HCT116 (cell line): ENCODE data around the gene FRMD4A. TPM values are rescaled to one million over a fixed set of nuclear protein-coding genes. Genes with fewer than 3 reads are reported as not detected.

Source experiments
- ATAC-seq: fragments of 200-7000 bp; cut with Tn5 transposase; 2 replicates; pipeline ENCODE4 v1.9.1; 2020; ENCODE audit warnings: mild to moderate bottlenecking, moderate library complexity
- BruUV-seq: library from RNA; stranded (reverse); fragments of 400-500 nt; replicated peaks from 2 replicates; lab custom pipeline; 2021; lab: Mats Ljungman, UMichigan
- CTCF ChIA-PET: fragments of 300-600 bp; sonication (Branson Sonifier 250); formaldehyde crosslinking; loops from one replicate; lab custom pipeline; 2021; ENCODE audit warnings: antibody characterized with exemption; lab: Charles Lee
- POLR2A ChIA-PET: fragments of 300-600, 350-600 bp; sonication (Branson Sonifier 250); formaldehyde crosslinking; loops from one replicate; lab custom pipeline; 2021; ENCODE audit warnings: antibody characterized with exemption; lab: Charles Lee
- RAD21 ChIA-PET, 2 experiments: fragments of 300-600 bp; sonication (Branson Sonifier 250); formaldehyde crosslinking; loops; one replicate each; lab custom pipeline; 2023; ENCODE audit warnings: low total read pairs in 2 of 2; ENCODE audit not compliant: uncharacterized antibody in 2 of 2, unreplicated experiment in 2 of 2, low non-redundant PET in 1 of 2; lab: Charles Lee
- DNase-seq: peaks from one replicate; pipeline ENCODE4 v3.0.0-alpha.2; 2010; ENCODE audit warnings: low read depth, low spot score
- H2AFZ ChIP-seq: fragments of 200-600 bp; shearing (Covaris generic), sonication (generic); 2 replicates; pipeline ENCODE4 v1.6.1; 2017; ENCODE audit warnings: low read depth, mixed run types, mixed read lengths, antibody characterized with exemption, low read length; ENCODE audit not compliant: poor library complexity, severe bottlenecking
- H3K27ac ChIP-seq: 2 replicates; pipeline ENCODE4 v1.5.1; 2012; ENCODE audit warnings: low read depth, low read length
- H3K27me3 ChIP-seq: fragments of 200-600 bp; sonication (generic); 2 replicates; pipeline ENCODE4 v1.6.1; 2016; ENCODE audit warnings: mixed run types, low read length, mixed read lengths; ENCODE audit not compliant: insufficient read depth
- H3K36me3 ChIP-seq, 2 experiments: fragments of 200-500 bp in 1 of 2; fragments of 200-600 bp in 1 of 2; sonication (Bioruptor generic) in 1 of 2; sonication (generic) in 1 of 2; 2 replicates each; pipeline versions ENCODE4 v1.5.1 to v1.6.1; 2014 to 2016; ENCODE audit warnings: low read length in 2 of 2, inconsistent platforms in 1 of 2, mixed read lengths in 1 of 2, mixed run types in 1 of 2; ENCODE audit not compliant: insufficient read depth in 2 of 2, control insufficient read depth in 1 of 2
- H3K4me1 ChIP-seq, 2 experiments: fragments of 200-600 bp in 1 of 2; sonication (generic) in 1 of 2; 2 replicates each; pipeline versions ENCODE4 v1.5.1 to v1.6.1; 2012 to 2017; ENCODE audit warnings: low read length in 2 of 2, inconsistent platforms in 1 of 2, mild to moderate bottlenecking in 1 of 2, mixed read lengths in 1 of 2, mixed run types in 1 of 2, moderate library complexity in 1 of 2; ENCODE audit not compliant: insufficient read depth in 2 of 2, control insufficient read depth in 1 of 2
- H3K4me2 ChIP-seq: fragments of 200-600 bp; sonication (generic); 2 replicates; pipeline ENCODE4 v1.6.1; 2017; ENCODE audit warnings: mixed run types, low read length, mixed read lengths
- H3K4me3 ChIP-seq, 2 experiments: fragments of 200-600 bp in 1 of 2; sonication (generic) in 1 of 2; replicated peaks in 1 of 2; 2 replicates each; pipeline ENCODE4 v1.5.1; 2011 to 2016; ENCODE audit warnings: low read length in 2 of 2, control low read depth in 1 of 2, low read depth in 1 of 2, mild to moderate bottlenecking in 1 of 2, mixed read lengths in 1 of 2, mixed run types in 1 of 2
- H3K79me2 ChIP-seq: fragments of 200-600 bp; sonication (generic); 2 replicates; pipeline ENCODE4 v1.6.1; 2017; ENCODE audit warnings: mild to moderate bottlenecking, mixed run types, low read length, moderate library complexity, mixed read lengths; ENCODE audit not compliant: insufficient read depth
- H3K9ac ChIP-seq: fragments of 200-600 bp; sonication (generic); 2 replicates; pipeline ENCODE4 v1.6.1; 2016; ENCODE audit warnings: low read length, mixed read lengths
- H3K9me2 ChIP-seq: fragments of 200-600 bp; sonication (generic), shearing (Covaris generic); 2 replicates; pipeline ENCODE4 v1.6.1; 2017; ENCODE audit warnings: mixed run types, mild to moderate bottlenecking, moderate library complexity; ENCODE audit not compliant: insufficient read depth
- H3K9me3 ChIP-seq, 2 experiments: fragments of 200-500 bp in 1 of 2; fragments of 200-600 bp in 1 of 2; sonication (Bioruptor generic) in 1 of 2; sonication (generic) in 1 of 2; 2 replicates each; pipeline ENCODE4 v1.6.1; 2014 to 2017; ENCODE audit warnings: low read length in 2 of 2, mixed read lengths in 2 of 2, inconsistent platforms in 1 of 2, low read depth in 1 of 2, mild to moderate bottlenecking in 1 of 2, mixed run types in 1 of 2, moderate library complexity in 1 of 2; ENCODE audit not compliant: control insufficient read depth in 1 of 2, insufficient read depth in 1 of 2
- H4K20me1 ChIP-seq: fragments of 200-600 bp; sonication (generic), shearing (Covaris generic); 2 replicates; pipeline ENCODE4 v1.6.1; 2017; ENCODE audit warnings: mixed run types, mild to moderate bottlenecking, moderate library complexity; ENCODE audit not compliant: insufficient read depth
- EGR1 ChIP-seq: IDR thresholded peaks from 2 replicates; pipeline ENCODE4 v1.6.1; 2012; ENCODE audit warnings: low read depth
- POLR2A ChIP-seq: IDR thresholded peaks from 2 replicates; pipeline ENCODE4 v1.7.0; 2011; ENCODE audit warnings: borderline replicate concordance; ENCODE audit not compliant: insufficient read depth, insufficient read length; ENCODE audit errors: extremely low read depth
- POLR2AphosphoS5 ChIP-seq: IDR thresholded peaks from 2 replicates; pipeline ENCODE4 v1.6.1; 2011; ENCODE audit warnings: mild to moderate bottlenecking, low read depth, low read length, moderate library complexity
- RAD21 ChIP-seq: IDR thresholded peaks from 2 replicates; pipeline ENCODE4 v1.6.1; 2012; ENCODE audit warnings: low read depth, mild to moderate bottlenecking
- SP1 ChIP-seq: IDR thresholded peaks from 2 replicates; pipeline ENCODE4 v1.6.1; 2012; ENCODE audit warnings: low read depth
- SRF ChIP-seq: IDR thresholded peaks from 2 replicates; pipeline ENCODE4 v1.6.1; 2012; ENCODE audit warnings: low read depth
- YY1 ChIP-seq: IDR thresholded peaks from 2 replicates; pipeline ENCODE4 v1.6.1; 2011; ENCODE audit warnings: low read length, low read depth, moderate library complexity, mild to moderate bottlenecking; ENCODE audit not compliant: insufficient replicate concordance; ENCODE audit errors: extremely low read depth
- ZBTB33 ChIP-seq: IDR thresholded peaks from 2 replicates; pipeline ENCODE4 v1.6.1; 2011; ENCODE audit warnings: mild to moderate bottlenecking, low read length, moderate library complexity; ENCODE audit not compliant: insufficient replicate concordance; ENCODE audit errors: extremely low read depth
- ZNF274 ChIP-seq: fragments of 200-500 bp; sonication (Bioruptor generic); IDR thresholded peaks from 2 replicates; pipeline ENCODE4 v1.6.1; 2014; ENCODE audit warnings: mild to moderate bottlenecking, low read depth, low read length, inconsistent platforms
- intact Hi-C: fragments of 100-400 bp; cut with micrococcal nuclease; formaldehyde crosslinking; loops from 2 replicates; pipeline ENCODE4 v1.10.0; 2022
- total RNA-seq: library from RNA; stranded (reverse); gene quantifications from one replicate; pipeline ENCODE4 v1.2.1, GENCODE V29; 2021; ENCODE audit not compliant: unreplicated experiment
- TF ChIP-seq, protein P1 (sequence below): IDR thresholded peaks from 2 replicates; pipeline ENCODE4 v1.6.1; 2012; ENCODE audit warnings: low read depth
- TF ChIP-seq, protein P2 (sequence below), 3 experiments: fragments of 200-600 bp in 1 of 3; sonication (generic) in 1 of 3; IDR thresholded peaks in 2 of 3; conservative IDR thresholded peaks in 1 of 3; 2 replicates each; pipeline ENCODE4 v1.5.1; 2012 to 2017; ENCODE audit warnings: low read depth in 2 of 3, low read length in 2 of 3, antibody characterized with exemption in 1 of 3, borderline replicate concordance in 1 of 3, control low read depth in 1 of 3, mild to moderate bottlenecking in 1 of 3, mixed read lengths in 1 of 3, mixed run types in 1 of 3, moderate library complexity in 1 of 3; ENCODE audit not compliant: insufficient read depth in 1 of 3
- TF ChIP-seq, protein P3 (sequence below): IDR thresholded peaks from 2 replicates; pipeline ENCODE4 v1.6.1; 2012

Gene FRMD4A
- total RNA-seq, 1 experiment from 2014 or later: 0.20 TPM

DNA sequence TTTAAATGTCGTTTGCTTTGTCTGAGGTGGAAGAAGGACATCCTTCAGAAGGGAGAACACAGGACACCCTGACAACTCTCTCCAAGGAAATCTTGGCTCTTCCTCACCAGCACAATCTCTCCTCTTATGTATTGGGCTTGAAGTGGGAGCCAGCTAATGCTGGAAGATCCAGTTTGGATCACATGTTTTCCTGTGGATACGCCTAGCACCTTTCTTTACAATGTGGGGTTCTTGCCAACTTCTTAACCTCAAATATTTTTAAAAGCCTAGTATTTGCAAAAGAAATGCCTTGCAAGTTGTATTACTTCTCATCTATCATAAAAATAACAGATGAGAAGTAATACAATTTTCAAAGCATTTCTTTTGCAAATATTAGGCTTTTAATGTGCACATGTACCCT lies 76.4 kb downstream of the FRMD4A start:
- POLR2A ChIA-PET: interaction anchor here (1.5 kb wide), 1 partner anchor 9 kb away, joined by 6 read pairs; no protein-coding TSS in a partner anchor
- Histone ChIP-seq H4K20me1 (no peaks in the 10 kb centered on the region), H3K36me3 (no peaks in the 10 kb centered on the region), H2AFZ (no peak overlapping the region), H3K27me3 (peaks cover 38% of the 10 kb centered on the region), H3K79me2 (no peaks in the 10 kb centered on the region), H3K4me1 (no peaks in the 10 kb centered on the region), H3K4me3 (no peak overlapping the region), H3K4me2 (no peak overlapping the region), H3K9ac (no peak overlapping the region), H3K9me3 (peaks cover 3 to 6% of the 10 kb centered on the region in 2 experiments; a peak in 1 of 4 replicates), H3K27ac (no peak overlapping the region), H3K9me2 (no peaks in the 10 kb centered on the region)
- CTCF ChIA-PET: no interaction called here
- TF ChIP-seq SP1: no peak
- no peak for TF ChIP-seq ZNF274
- TF ChIP-seq EGR1: no peak
- intact Hi-C loops: no loop called here
- BruUV-seq: no TSS peak
- ATAC-seq (no peak), DNase-seq (no peak)
- RAD21 ChIA-PET: no interaction called here

DNA sequence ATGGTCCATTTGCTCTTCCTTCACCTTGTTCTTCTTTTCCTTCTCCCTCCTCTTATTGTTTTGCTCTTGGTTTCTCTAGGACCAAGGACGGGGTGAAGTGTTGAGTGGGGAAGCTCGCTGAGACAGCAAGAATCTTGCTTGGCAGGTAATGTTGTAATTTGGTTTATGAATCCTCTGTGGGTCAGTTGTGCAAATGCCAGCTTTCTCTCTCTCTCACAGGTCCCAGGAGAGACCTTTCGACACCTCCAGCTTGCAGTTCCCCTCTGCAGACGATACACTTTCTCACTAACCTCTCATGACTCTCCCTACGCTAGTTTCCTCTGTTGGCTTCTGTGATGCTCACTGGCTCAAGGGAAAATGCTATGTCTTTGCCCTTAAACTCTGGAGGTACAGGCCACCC lies 77.0 kb downstream of the FRMD4A start:
- Histone ChIP-seq H3K27me3 (peaks cover 35% of the 10 kb centered on the region), H3K79me2 (no peaks in the 10 kb centered on the region), H4K20me1 (no peaks in the 10 kb centered on the region), H3K9ac (no peak overlapping the region), H3K9me3 (peaks cover 3 to 6% of the 10 kb centered on the region in 2 experiments; a peak in 1 of 4 replicates), H3K4me2 (no peak overlapping the region), H3K36me3 (no peaks in the 10 kb centered on the region), H3K27ac (no peak overlapping the region), H2AFZ (no peak overlapping the region), H3K4me3 (no peak overlapping the region), H3K9me2 (no peaks in the 10 kb centered on the region), H3K4me1 (no peaks in the 10 kb centered on the region)
- no peak for DNase-seq
- CTCF ChIA-PET: no interaction called here
- intact Hi-C loops: no loop called here
- POLR2A ChIA-PET: no interaction called here
- ATAC-seq: no peak
- RAD21 ChIA-PET: no interaction called here
- BruUV-seq: no TSS peak
- TF ChIP-seq, protein P1, sequence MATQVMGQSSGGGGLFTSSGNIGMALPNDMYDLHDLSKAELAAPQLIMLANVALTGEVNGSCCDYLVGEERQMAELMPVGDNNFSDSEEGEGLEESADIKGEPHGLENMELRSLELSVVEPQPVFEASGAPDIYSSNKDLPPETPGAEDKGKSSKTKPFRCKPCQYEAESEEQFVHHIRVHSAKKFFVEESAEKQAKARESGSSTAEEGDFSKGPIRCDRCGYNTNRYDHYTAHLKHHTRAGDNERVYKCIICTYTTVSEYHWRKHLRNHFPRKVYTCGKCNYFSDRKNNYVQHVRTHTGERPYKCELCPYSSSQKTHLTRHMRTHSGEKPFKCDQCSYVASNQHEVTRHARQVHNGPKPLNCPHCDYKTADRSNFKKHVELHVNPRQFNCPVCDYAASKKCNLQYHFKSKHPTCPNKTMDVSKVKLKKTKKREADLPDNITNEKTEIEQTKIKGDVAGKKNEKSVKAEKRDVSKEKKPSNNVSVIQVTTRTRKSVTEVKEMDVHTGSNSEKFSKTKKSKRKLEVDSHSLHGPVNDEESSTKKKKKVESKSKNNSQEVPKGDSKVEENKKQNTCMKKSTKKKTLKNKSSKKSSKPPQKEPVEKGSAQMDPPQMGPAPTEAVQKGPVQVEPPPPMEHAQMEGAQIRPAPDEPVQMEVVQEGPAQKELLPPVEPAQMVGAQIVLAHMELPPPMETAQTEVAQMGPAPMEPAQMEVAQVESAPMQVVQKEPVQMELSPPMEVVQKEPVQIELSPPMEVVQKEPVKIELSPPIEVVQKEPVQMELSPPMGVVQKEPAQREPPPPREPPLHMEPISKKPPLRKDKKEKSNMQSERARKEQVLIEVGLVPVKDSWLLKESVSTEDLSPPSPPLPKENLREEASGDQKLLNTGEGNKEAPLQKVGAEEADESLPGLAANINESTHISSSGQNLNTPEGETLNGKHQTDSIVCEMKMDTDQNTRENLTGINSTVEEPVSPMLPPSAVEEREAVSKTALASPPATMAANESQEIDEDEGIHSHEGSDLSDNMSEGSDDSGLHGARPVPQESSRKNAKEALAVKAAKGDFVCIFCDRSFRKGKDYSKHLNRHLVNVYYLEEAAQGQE: no peak
- no peak for TF ChIP-seq EGR1
- no peak for TF ChIP-seq SRF
- no peak for TF ChIP-seq POLR2AphosphoS5
- TF ChIP-seq, protein P2, sequence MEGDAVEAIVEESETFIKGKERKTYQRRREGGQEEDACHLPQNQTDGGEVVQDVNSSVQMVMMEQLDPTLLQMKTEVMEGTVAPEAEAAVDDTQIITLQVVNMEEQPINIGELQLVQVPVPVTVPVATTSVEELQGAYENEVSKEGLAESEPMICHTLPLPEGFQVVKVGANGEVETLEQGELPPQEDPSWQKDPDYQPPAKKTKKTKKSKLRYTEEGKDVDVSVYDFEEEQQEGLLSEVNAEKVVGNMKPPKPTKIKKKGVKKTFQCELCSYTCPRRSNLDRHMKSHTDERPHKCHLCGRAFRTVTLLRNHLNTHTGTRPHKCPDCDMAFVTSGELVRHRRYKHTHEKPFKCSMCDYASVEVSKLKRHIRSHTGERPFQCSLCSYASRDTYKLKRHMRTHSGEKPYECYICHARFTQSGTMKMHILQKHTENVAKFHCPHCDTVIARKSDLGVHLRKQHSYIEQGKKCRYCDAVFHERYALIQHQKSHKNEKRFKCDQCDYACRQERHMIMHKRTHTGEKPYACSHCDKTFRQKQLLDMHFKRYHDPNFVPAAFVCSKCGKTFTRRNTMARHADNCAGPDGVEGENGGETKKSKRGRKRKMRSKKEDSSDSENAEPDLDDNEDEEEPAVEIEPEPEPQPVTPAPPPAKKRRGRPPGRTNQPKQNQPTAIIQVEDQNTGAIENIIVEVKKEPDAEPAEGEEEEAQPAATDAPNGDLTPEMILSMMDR (IDR thresholded peaks at IDR 0.05 in 2 of 3, conservative IDR thresholded peaks at IDR 0.05 in 1 of 3; ENCODE audit: borderline replicate concordance in 1 of 3, insufficient read depth in 1 of 3, low read depth in 2 of 3, low read length in 2 of 3): no peak
- TF ChIP-seq, protein P3, sequence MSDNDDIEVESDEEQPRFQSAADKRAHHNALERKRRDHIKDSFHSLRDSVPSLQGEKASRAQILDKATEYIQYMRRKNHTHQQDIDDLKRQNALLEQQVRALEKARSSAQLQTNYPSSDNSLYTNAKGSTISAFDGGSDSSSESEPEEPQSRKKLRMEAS: no peak
- TF ChIP-seq YY1: no peak
- no peak for TF ChIP-seq ZBTB33
- TF ChIP-seq ZNF274: no peak
- TF ChIP-seq RAD21: no peak
- TF ChIP-seq POLR2A: no peak
